H1 (cell line): ENCODE results near the gene RARA. TPM values are rescaled to one million over a fixed set of nuclear protein-coding genes. Genes with fewer than 3 reads are reported as not detected.
A peak's percentile ranks its signal among the peaks of the same experiment; 100 is the strongest.

Experiments
- CTCF ChIA-PET: fragments of 300-600 bp; sonication (Branson Sonifier 250); formaldehyde crosslinking; loops from one replicate; lab custom pipeline; 2021; ENCODE audit not compliant: partially characterized antibody; lab: Charles Lee
- POLR2A ChIA-PET: fragments of 300-600 bp; sonication (Branson Sonifier 250); formaldehyde crosslinking; loops from one replicate; lab custom pipeline; 2021; ENCODE audit warnings: inconsistent platforms; ENCODE audit not compliant: partially characterized antibody; lab: Charles Lee
- DNase-seq, 2 experiments: peaks; one replicate each; pipeline versions ENCODE4 v3.0.0 to v3.0.0-alpha.2; 2010 to 2022; ENCODE audit warnings: low spot score in 2 of 2, low read depth in 1 of 2, mixed read lengths in 1 of 2
- FAIRE-seq: peaks from 2 replicates; lab custom pipeline; 2011; peaks lifted over from hg19 to GRCh38; lab: Jason Lieb, UNC
- H2AFZ ChIP-seq: 2 replicates; pipeline ENCODE4 v1.8.1; 2012; ENCODE audit warnings: low read length, inconsistent platforms
- H2AK5ac ChIP-seq: 2 replicates; pipeline ENCODE4 v1.6.1; 2013; ENCODE audit warnings: low read depth, low read length
- H2BK120ac ChIP-seq: replicated peaks from 2 replicates; pipeline ENCODE3; 2013; ENCODE audit warnings: low read depth, low read length, inconsistent platforms
- H2BK12ac ChIP-seq: 2 replicates; pipeline ENCODE4 v1.6.1; 2013; ENCODE audit warnings: low read depth, low read length
- H2BK15ac ChIP-seq: 2 replicates; pipeline ENCODE4 v1.6.1; 2013; ENCODE audit warnings: low read length
- H2BK20ac ChIP-seq: 2 replicates; pipeline ENCODE4 v1.6.1; 2013; ENCODE audit warnings: low read length
- H2BK5ac ChIP-seq: 2 replicates; pipeline ENCODE4 v1.6.1; 2013; ENCODE audit warnings: low read depth, low read length
- H3K14ac ChIP-seq: 2 replicates; pipeline ENCODE4 v1.6.1; 2013; ENCODE audit warnings: inconsistent platforms; ENCODE audit not compliant: insufficient read length
- H3K18ac ChIP-seq: 2 replicates; pipeline ENCODE4 v1.6.1; 2013; ENCODE audit warnings: low read length; ENCODE audit errors: extremely low read depth
- H3K23ac ChIP-seq: 2 replicates; pipeline ENCODE4 v1.6.1; 2013; ENCODE audit warnings: inconsistent platforms; ENCODE audit not compliant: insufficient read length
- H3K23me2 ChIP-seq: 2 replicates; pipeline ENCODE4 v1.6.1; 2013; ENCODE audit warnings: low read depth, low read length
- H3K27ac ChIP-seq: 2 replicates; pipeline ENCODE4 v1.6.1; 2011; ENCODE audit warnings: low read depth, low read length, inconsistent platforms
- H3K27me3 ChIP-seq, 4 experiments: replicated peaks in 1 of 4; 1 replicate in 1 of 4; 2 replicates in 3 of 4; pipeline versions ENCODE4 v1.6.1 to v1.8.1; 2011 to 2013; ENCODE audit warnings: low read length in 3 of 4, mild to moderate bottlenecking in 3 of 4, inconsistent platforms in 2 of 4, mixed read lengths in 2 of 4, moderate library complexity in 1 of 4; ENCODE audit not compliant: control insufficient read depth in 3 of 4, insufficient read depth in 3 of 4; ENCODE audit errors: extremely low read depth in 1 of 4
- H3K36me3 ChIP-seq, 4 experiments: 2 replicates each; pipeline versions ENCODE4 v1.6.1 to v1.8.1; 2011 to 2013; ENCODE audit warnings: mild to moderate bottlenecking in 4 of 4, low read length in 3 of 4, moderate library complexity in 2 of 4, control low read depth in 1 of 4, inconsistent platforms in 1 of 4; ENCODE audit not compliant: insufficient read depth in 4 of 4, control insufficient read depth in 2 of 4
- H3K4ac ChIP-seq: replicated peaks from 2 replicates; pipeline ENCODE3; 2013; ENCODE audit warnings: low read length, low read depth, mixed read lengths, inconsistent platforms; ENCODE audit not compliant: insufficient read length
- H3K4me1 ChIP-seq, 4 experiments: replicated peaks in 1 of 4; 1 replicate in 1 of 4; 2 replicates in 3 of 4; pipeline versions ENCODE4 v1.6.1 to v1.8.1; 2011 to 2013; ENCODE audit warnings: low read length in 3 of 4, inconsistent platforms in 2 of 4, mixed read lengths in 1 of 4; ENCODE audit not compliant: insufficient read depth in 4 of 4, control insufficient read depth in 3 of 4
- H3K4me2 ChIP-seq, 2 experiments: 2 replicates each; pipeline versions ENCODE4 v1.6.1 to v1.8.1; 2011 to 2013; ENCODE audit warnings: low read depth in 2 of 2, low read length in 2 of 2, control low read depth in 1 of 2, inconsistent platforms in 1 of 2, mild to moderate bottlenecking in 1 of 2; ENCODE audit not compliant: insufficient read depth in 1 of 2
- H3K4me3 ChIP-seq, 4 experiments: fragments of 200-600, 300-600 bp in 1 of 4; sonication (generic), shearing (Covaris generic), sonication (Bioruptor Twin) in 1 of 4; 2 replicates each; pipeline versions ENCODE4 v1.5.1 to v1.8.1; 2011 to 2016; ENCODE audit warnings: low read length in 4 of 4, low read depth in 3 of 4, control low read depth in 2 of 4, inconsistent platforms in 2 of 4, mild to moderate bottlenecking in 2 of 4, mixed read lengths in 1 of 4, moderate library complexity in 1 of 4; ENCODE audit not compliant: insufficient read depth in 2 of 4; ENCODE audit errors: extremely low read depth in 1 of 4
- H3K56ac ChIP-seq: replicated peaks from 2 replicates; pipeline ENCODE3; 2013; ENCODE audit warnings: low read depth, mild to moderate bottlenecking, mixed read lengths, low read length, inconsistent platforms; ENCODE audit not compliant: insufficient read length
- H3K79me1 ChIP-seq: 2 replicates; pipeline ENCODE4 v1.6.1; 2013; ENCODE audit warnings: low read depth, low read length, control low read depth
- H3K79me2 ChIP-seq, 2 experiments: 2 replicates each; pipeline versions ENCODE4 v1.6.1 to v1.8.1; 2012 to 2013; ENCODE audit warnings: low read length in 2 of 2, mild to moderate bottlenecking in 2 of 2, inconsistent platforms in 1 of 2; ENCODE audit not compliant: insufficient read depth in 2 of 2, control insufficient read depth in 1 of 2
- H3K9ac ChIP-seq, 4 experiments: replicated peaks in 1 of 4; 1 replicate in 1 of 4; 2 replicates in 3 of 4; pipeline versions ENCODE4 v1.6.1 to v1.8.1; 2011 to 2013; ENCODE audit warnings: low read depth in 3 of 4, low read length in 3 of 4, control low read depth in 2 of 4, mild to moderate bottlenecking in 2 of 4, moderate library complexity in 2 of 4, inconsistent platforms in 1 of 4; ENCODE audit errors: extremely low read depth in 1 of 4
- H3K9me3 ChIP-seq, 2 experiments: 2 replicates each; pipeline versions ENCODE4 v1.6.1 to v1.8.1; 2012 to 2013; ENCODE audit warnings: mild to moderate bottlenecking in 2 of 2, moderate library complexity in 2 of 2, control low read depth in 1 of 2, inconsistent platforms in 1 of 2, low read depth in 1 of 2, low read length in 1 of 2, mixed read lengths in 1 of 2; ENCODE audit not compliant: insufficient read depth in 2 of 2
- H4K20me1 ChIP-seq, 2 experiments: replicated peaks in 1 of 2; 2 replicates each; pipeline versions ENCODE3 to v1.8.1; 2011 to 2013; ENCODE audit warnings: inconsistent platforms in 2 of 2, low read length in 2 of 2, mild to moderate bottlenecking in 1 of 2; ENCODE audit not compliant: insufficient read depth in 2 of 2, control insufficient read depth in 1 of 2
- H4K5ac ChIP-seq: 2 replicates; pipeline ENCODE4 v1.6.1; 2013; ENCODE audit warnings: low read length, low read depth, mixed read lengths, inconsistent platforms; ENCODE audit not compliant: insufficient read length
- H4K8ac ChIP-seq: 2 replicates; pipeline ENCODE4 v1.8.0; 2013; ENCODE audit warnings: mild to moderate bottlenecking, moderate library complexity, low read length, inconsistent platforms; ENCODE audit not compliant: insufficient read depth; ENCODE audit errors: extremely low read depth
- H4K91ac ChIP-seq: replicated peaks from 2 replicates; pipeline ENCODE3; 2013; ENCODE audit warnings: low read length, mixed read lengths, inconsistent platforms; ENCODE audit not compliant: insufficient read length
- ASH2L ChIP-seq: fragments of 200-600, 300-600 bp; sonication (generic); IDR thresholded peaks from one replicate; pipeline ENCODE4 v1.7.1; 2017; ENCODE audit warnings: low read length
- CBX5 ChIP-seq: fragments of 300-800, 300-1000 bp; sonication (generic); IDR thresholded peaks from 2 replicates; pipeline ENCODE4 v1.7.1; 2016; ENCODE audit warnings: antibody characterized with exemption, low read length, low read depth
- CEBPB ChIP-seq: IDR thresholded peaks from 2 replicates; pipeline ENCODE4 v1.6.1; 2012; ENCODE audit warnings: low read depth, low read length
- CHD2 ChIP-seq: IDR thresholded peaks from 2 replicates; pipeline ENCODE4 v1.6.1; 2012; ENCODE audit warnings: low read length, improper control_type of control experiment
- E2F6 ChIP-seq: IDR thresholded peaks from 2 replicates; pipeline ENCODE4 v1.6.1; 2012; ENCODE audit warnings: inconsistent platforms
- EGR1 ChIP-seq: IDR thresholded peaks from 2 replicates; pipeline ENCODE4 v1.6.1; 2011; ENCODE audit warnings: low read depth, low read length, borderline replicate concordance
- JUND ChIP-seq: IDR thresholded peaks from 2 replicates; pipeline ENCODE4 v1.6.1; 2011; ENCODE audit warnings: mild to moderate bottlenecking, improper control_type of control experiment, low read length
- RFX5 ChIP-seq: IDR thresholded peaks from 2 replicates; pipeline ENCODE4 v1.6.1; 2011; ENCODE audit warnings: low read depth, low read length, improper control_type of control experiment, borderline replicate concordance
- RXRA ChIP-seq: IDR thresholded peaks from 2 replicates; pipeline ENCODE4 v1.6.1; 2011; ENCODE audit warnings: low read depth, mild to moderate bottlenecking, low read length, moderate library complexity; ENCODE audit not compliant: insufficient read depth
- SP2 ChIP-seq: IDR thresholded peaks from 2 replicates; pipeline ENCODE4 v1.6.1; 2012; ENCODE audit warnings: mild to moderate bottlenecking, low read length, inconsistent platforms
- TEAD4 ChIP-seq: IDR thresholded peaks from 2 replicates; pipeline ENCODE4 v1.6.1; 2012; ENCODE audit warnings: low read depth, low read length, inconsistent platforms, mixed read lengths
- WGBS, 2 experiments: shearing (Covaris generic) in 1 of 2; methylation state at CpG; one replicate each; pipeline versions ENCODE4 v1.1.6 to v1.1.7; 2013 to 2015; ENCODE audit warnings: low lambda C conversion rate in 2 of 2, mixed read lengths in 2 of 2, inconsistent platforms in 1 of 2, low coverage in 1 of 2, missing lambda C conversion rate in 1 of 2; ENCODE audit not compliant: insufficient replicate concordance in 2 of 2, insufficient coverage in 1 of 2, insufficient read length in 1 of 2; ENCODE audit errors: extremely low coverage in 1 of 2, missing lambda C conversion rate in 1 of 2; 5-methylcytosine and 5-hydroxymethylcytosine counted together
- polyA plus RNA-seq, 7 experiments: library from polyadenylated mRNA; depleted of rRNA in 3 of 7; stranded (reverse) in 5 of 7; unstranded in 2 of 7; fragments of >200 nt in 5 of 7; fragments of 200-250 nt in 2 of 7; gene quantifications; 1 replicate in 5 of 7; 2 replicates in 1 of 7; 4 replicates in 1 of 7; pipeline versions ENCODE4 v1.2.1 to v1.2.3, GENCODE V29; 2011 to 2013; ENCODE audit warnings: missing spikeins in 2 of 7, mixed read lengths in 2 of 7
- total RNA-seq: library from RNA; stranded (reverse); fragmentation: NEBNext Ultra II Directional; extraction: Animal tissue kit (Norgen Biotek cat#: 25700); gene quantifications from 2 replicates; pipeline ENCODE4 v1.2.1, GENCODE V29; 2021

RARA gene
- total and polyA plus RNA-seq, 2 of the 8 experiments (the other 6 are each of a cell fraction or from before 2014, with no cell fraction given), result 4.4 to 16.5 TPM

GRCh38 chr17:40316571-40317344, 7.8 kb downstream of the RARA start:
- peak overlapping the region; percentile 40; the same call in 1 of the 2 replicates for H2BK15ac ChIP-seq
- ChIA-PET POLR2A (interaction anchor here (0.6 to 30.6 kb wide), 6 partner anchors 9 to 299 kb away, joined by 3 to 570 read pairs (median 4); partner anchors contain the start of genes CDC6, GJD3 and RARA), CTCF (interaction anchor here (0.5 to 39.2 kb wide), 21 partner anchors 9 to 302 kb away, joined by 3 to 1198 read pairs (median 4); partner anchors contain the start of genes GJD3 and RARA)
- no peak overlapping the region for H3K23ac ChIP-seq
- no peak overlapping the region for H4K8ac ChIP-seq
- H3K18ac ChIP-seq, result 0 out of 2 replicates have a peak overlapping the region, but pooled peaks have one; percentile 34
- peaks cover 0 to 38% (median 27%) of the 10 kb centered on the region in 4 experiments; a peak in 6 of 7 replicates for H3K4me1 ChIP-seq
- peaks cover 7% of the 10 kb centered on the region for H3K79me1 ChIP-seq
- peaks cover 0 to 13% of the 10 kb centered on the region in 2 experiments; a peak in 2 of 4 replicates for H3K79me2 ChIP-seq
- H2BK12ac ChIP-seq, result peak overlapping the region; percentile 32; the same call in 1 of the 2 replicates
- WGBS, 2 experiments, result 4% methylated on average over 24 of the region's 38 CpGs; no CpG with 5 or more reads in 1 of the 2 experiments
- H3K4ac ChIP-seq, result peak overlapping the region; percentile 16
- no peaks in the 10 kb centered on the region for H3K36me3 ChIP-seq
- peak overlapping the region in 3 of 4 experiments; percentile 14 to 48 (median 14); a peak in 2 of 7 replicates for H3K9ac ChIP-seq
- H3K14ac ChIP-seq, result no peak overlapping the region
- no peaks in the 10 kb centered on the region for H3K9me3 ChIP-seq
- no peak overlapping the region for H3K27ac ChIP-seq
- H4K91ac ChIP-seq, result no peak overlapping the region
- peaks cover 18% of the 10 kb centered on the region for H3K23me2 ChIP-seq
- H3K27me3 ChIP-seq, result peaks cover 0 to 30% (median 16%) of the 10 kb centered on the region in 4 experiments; a peak in 5 of 7 replicates
- 0 out of 2 replicates have a peak overlapping the region, but pooled peaks have one; percentile 11 for H2AK5ac ChIP-seq
- H4K5ac ChIP-seq, result no peak overlapping the region
- H2BK5ac ChIP-seq, result 0 out of 2 replicates have a peak overlapping the region, but pooled peaks have one; percentile 2
- DNase-seq, result peak in 1 of 2 experiments; percentile 74
- H2AFZ ChIP-seq, result 0 out of 2 replicates have a peak overlapping the region, but pooled peaks have one; percentile 13
- H2BK20ac ChIP-seq, result no peak overlapping the region
- FAIRE-seq, result no peak
- H3K4me2 ChIP-seq, result peak overlapping the region; percentile 75 to 97
- no peak overlapping the region for H2BK120ac ChIP-seq
- no peak overlapping the region for H3K56ac ChIP-seq
- H4K20me1 ChIP-seq, result peaks cover 12 to 18% of the 10 kb centered on the region in 2 experiments
- H3K4me3 ChIP-seq, result peak overlapping the region; percentile 10 to 81 (median 71)
- TF ChIP-seq CEBPB (no peak), JUND (peak; percentile 42; the same call in 1 of the 2 replicates), TEAD4 (peak; percentile 68), ASH2L (no peak), E2F6 (peak; percentile 42; the same call in 1 of the 2 replicates), RXRA (no peak), CBX5 (no peak), CHD2 (0 out of 2 replicates have a peak, but pooled peaks have one; percentile 14), SP2 (no peak), EGR1 (no peak), RFX5 (no peak)
